ENCODE data around the gene PTPRK.

Gene PTPRK

DNA sequence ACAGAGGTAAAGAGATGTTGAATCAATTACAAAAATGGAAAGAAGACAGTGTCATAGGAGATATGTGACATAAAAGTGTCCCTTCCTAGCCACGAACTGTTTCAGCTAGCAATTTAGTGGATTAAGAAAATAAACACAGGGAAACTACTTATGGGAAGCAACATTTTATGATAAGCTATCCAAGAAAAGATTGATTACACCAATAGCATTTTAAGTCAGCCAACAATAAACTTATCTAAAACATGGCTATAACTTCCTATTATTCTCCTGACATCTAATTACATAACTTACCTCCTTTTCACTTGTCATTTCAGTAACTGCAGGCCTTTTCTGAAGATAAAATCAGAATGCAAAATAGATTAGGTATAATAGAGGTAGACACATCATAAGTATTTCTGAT lies 111.4 kb downstream of the PTPRK start:
- Histone ChIP-seq H3K79me1 (ENCODE audit: low read length) (peaks cover 5% of the 10 kb centered on the region), H3K56ac (ENCODE audit: low read length) (no peak overlapping the region), H3K27ac (ENCODE audit: low read depth, low read length) (no peak overlapping the region), H2BK120ac (ENCODE audit: low read depth, low read length) (no peak overlapping the region), H3K4ac (ENCODE audit: low read depth, low read length) (no peak overlapping the region), H2AK5ac (ENCODE audit: low read length) (no peak overlapping the region), H4K5ac (ENCODE audit: low read length) (no peak overlapping the region), H4K8ac (ENCODE audit: low read depth, low read length) (no peak overlapping the region), H3K4me3 (ENCODE audit: low read length) (no peak overlapping the region), H3K27me3 (ENCODE audit: insufficient read depth, low read length, poor library complexity) (no peaks in the 10 kb centered on the region), H3K9ac (ENCODE audit: low read length) (no peak overlapping the region), H3K23ac (ENCODE audit: low read length) (no peak overlapping the region), H3K18ac (ENCODE audit: low read length) (no peak overlapping the region), H3K4me1 (ENCODE audit: control insufficient read depth, low read depth, low read length) (no peaks in the 10 kb centered on the region), H2BK15ac (replicated peaks; ENCODE audit: low read depth) (no peak overlapping the region), H2BK5ac (ENCODE audit: low read length) (no peak overlapping the region), H3K4me2 (ENCODE audit: low read length) (no peak overlapping the region), H3K79me2 (ENCODE audit: control insufficient read depth, insufficient read depth, low read length) (no peaks in the 10 kb centered on the region), H3K36me3 (ENCODE audit: control insufficient read depth, insufficient read depth, low read length) (no peaks in the 10 kb centered on the region)
- no peak for DNase-seq
- no CpG with 5 or more reads among the region's 1 CpG for WGBS (ENCODE audit: extremely low coverage, insufficient coverage, low lambda C conversion rate)

GRCh38 chr6:128406453-128406852 lies 113.9 kb downstream of the PTPRK start:
- Histone ChIP-seq H2BK15ac (replicated peaks; ENCODE audit: low read depth) (no peak overlapping the region), H2BK5ac (ENCODE audit: low read length) (no peak overlapping the region), H3K4me2 (ENCODE audit: low read length) (no peak overlapping the region), H3K9ac (ENCODE audit: low read length) (no peak overlapping the region), H3K23ac (ENCODE audit: low read length) (no peak overlapping the region), H2AK5ac (ENCODE audit: low read length) (no peak overlapping the region), H3K79me1 (ENCODE audit: low read length) (no peaks in the 10 kb centered on the region), H3K27me3 (ENCODE audit: insufficient read depth, low read length, poor library complexity) (no peaks in the 10 kb centered on the region), H3K4me3 (ENCODE audit: low read length) (no peak overlapping the region), H3K4me1 (ENCODE audit: control insufficient read depth, low read depth, low read length) (no peaks in the 10 kb centered on the region), H2BK120ac (ENCODE audit: low read depth, low read length) (no peak overlapping the region), H3K36me3 (ENCODE audit: control insufficient read depth, insufficient read depth, low read length) (no peaks in the 10 kb centered on the region), H3K18ac (ENCODE audit: low read length) (no peak overlapping the region), H3K4ac (ENCODE audit: low read depth, low read length) (no peak overlapping the region), H3K27ac (ENCODE audit: low read depth, low read length) (no peak overlapping the region), H3K79me2 (ENCODE audit: control insufficient read depth, insufficient read depth, low read length) (no peaks in the 10 kb centered on the region), H4K5ac (ENCODE audit: low read length) (no peak overlapping the region), H3K56ac (ENCODE audit: low read length) (no peak overlapping the region), H4K8ac (ENCODE audit: low read depth, low read length) (no peak overlapping the region)
- no CpG with 5 or more reads among the region's 1 CpG for WGBS (ENCODE audit: extremely low coverage, insufficient coverage, low lambda C conversion rate)
- no peak for DNase-seq

GRCh38 chr6:128403618-128404444 lies 116.6 kb downstream of the PTPRK start:
- Histone ChIP-seq H3K18ac (ENCODE audit: low read length) (no peak overlapping the region), H3K27ac (ENCODE audit: low read depth, low read length) (no peak overlapping the region), H3K79me1 (ENCODE audit: low read length) (no peaks in the 10 kb centered on the region), H2BK5ac (ENCODE audit: low read length) (no peak overlapping the region), H3K36me3 (ENCODE audit: control insufficient read depth, insufficient read depth, low read length) (no peaks in the 10 kb centered on the region), H3K56ac (ENCODE audit: low read length) (no peak overlapping the region), H4K8ac (ENCODE audit: low read depth, low read length) (no peak overlapping the region), H4K5ac (ENCODE audit: low read length) (no peak overlapping the region), H3K4ac (ENCODE audit: low read depth, low read length) (no peak overlapping the region), H3K4me3 (ENCODE audit: low read length) (no peak overlapping the region), H3K79me2 (ENCODE audit: control insufficient read depth, insufficient read depth, low read length) (no peaks in the 10 kb centered on the region), H3K23ac (ENCODE audit: low read length) (no peak overlapping the region), H2AK5ac (ENCODE audit: low read length) (no peak overlapping the region), H3K9ac (ENCODE audit: low read length) (no peak overlapping the region), H2BK120ac (ENCODE audit: low read depth, low read length) (no peak overlapping the region), H3K4me2 (ENCODE audit: low read length) (no peak overlapping the region), H3K27me3 (ENCODE audit: insufficient read depth, low read length, poor library complexity) (no peaks in the 10 kb centered on the region), H3K4me1 (ENCODE audit: control insufficient read depth, low read depth, low read length) (no peaks in the 10 kb centered on the region), H2BK15ac (replicated peaks; ENCODE audit: low read depth) (no peak overlapping the region)
- no peak for DNase-seq
- WGBS (ENCODE audit: extremely low coverage, insufficient coverage, low lambda C conversion rate) = no CpG with 5 or more reads among the region's 4 CpGs

GRCh38 chr6:128400875-128401274 lies 119.5 kb downstream of the PTPRK start:
- no peak overlapping the region for H2BK120ac ChIP-seq (ENCODE audit: low read depth, low read length)
- H3K4me2 ChIP-seq (ENCODE audit: low read length) = no peak overlapping the region
- H3K18ac ChIP-seq (ENCODE audit: low read length) = no peak overlapping the region
- H3K23ac ChIP-seq (ENCODE audit: low read length) = no peak overlapping the region
- no peak overlapping the region for H3K56ac ChIP-seq (ENCODE audit: low read length)
- no peaks in the 10 kb centered on the region for H3K79me1 ChIP-seq (ENCODE audit: low read length)
- H2BK5ac ChIP-seq (ENCODE audit: low read length) = no peak overlapping the region
- H4K5ac ChIP-seq (ENCODE audit: low read length) = no peak overlapping the region
- H3K4me1 ChIP-seq (ENCODE audit: control insufficient read depth, low read depth, low read length) = no peaks in the 10 kb centered on the region
- H3K27me3 ChIP-seq (ENCODE audit: insufficient read depth, low read length, poor library complexity) = no peaks in the 10 kb centered on the region
- H3K9ac ChIP-seq (ENCODE audit: low read length) = no peak overlapping the region
- H3K36me3 ChIP-seq (ENCODE audit: control insufficient read depth, insufficient read depth, low read length) = no peaks in the 10 kb centered on the region
- no CpG with 5 or more reads among the region's 4 CpGs for WGBS (ENCODE audit: extremely low coverage, insufficient coverage, low lambda C conversion rate)
- no peak overlapping the region for H3K4me3 ChIP-seq (ENCODE audit: low read length)
- H3K79me2 ChIP-seq (ENCODE audit: control insufficient read depth, insufficient read depth, low read length) = no peaks in the 10 kb centered on the region
- H3K27ac ChIP-seq (ENCODE audit: low read depth, low read length) = no peak overlapping the region
- H4K8ac ChIP-seq (ENCODE audit: low read depth, low read length) = no peak overlapping the region
- H3K4ac ChIP-seq (ENCODE audit: low read depth, low read length) = no peak overlapping the region
- H2AK5ac ChIP-seq (ENCODE audit: low read length) = no peak overlapping the region
- DNase-seq = no peak
- no peak overlapping the region for H2BK15ac ChIP-seq (replicated peaks; ENCODE audit: low read depth)

- Histone ChIP-seq H2BK5ac (ENCODE audit: low read length) (no peak overlapping the region), H3K4me2 (ENCODE audit: low read length) (no peak overlapping the region), H4K8ac (ENCODE audit: low read depth, low read length) (no peak overlapping the region), H3K4me1 (ENCODE audit: control insufficient read depth, low read depth, low read length) (no peaks in the 10 kb centered on the region), H3K9ac (ENCODE audit: low read length) (no peak overlapping the region), H3K18ac (ENCODE audit: low read length) (no peak overlapping the region), H2AK5ac (ENCODE audit: low read length) (no peak overlapping the region), H3K23ac (ENCODE audit: low read length) (no peak overlapping the region), H3K27ac (ENCODE audit: low read depth, low read length) (no peak overlapping the region), H4K5ac (ENCODE audit: low read length) (no peak overlapping the region), H3K56ac (ENCODE audit: low read length) (no peak overlapping the region), H3K4ac (ENCODE audit: low read depth, low read length) (no peak overlapping the region), H2BK15ac (replicated peaks; ENCODE audit: low read depth) (no peak overlapping the region), H3K27me3 (ENCODE audit: insufficient read depth, low read length, poor library complexity) (no peaks in the 10 kb centered on the region), H3K36me3 (ENCODE audit: control insufficient read depth, insufficient read depth, low read length) (no peaks in the 10 kb centered on the region), H2BK120ac (ENCODE audit: low read depth, low read length) (no peak overlapping the region), H3K4me3 (ENCODE audit: low read length) (no peak overlapping the region), H3K79me2 (ENCODE audit: control insufficient read depth, insufficient read depth, low read length) (no peaks in the 10 kb centered on the region), H3K79me1 (ENCODE audit: low read length) (no peaks in the 10 kb centered on the region)
- no CpG with 5 or more reads among the region's 9 CpGs for WGBS (ENCODE audit: extremely low coverage, insufficient coverage, low lambda C conversion rate)
- no peak for DNase-seq
Observed at GRCh38 chr6:128397996-128398395, 122.4 kb downstream of the PTPRK start.

- H3K23ac ChIP-seq (ENCODE audit: low read length) = no peak overlapping the region
Observed at GRCh38 chr6:128395596-128395995, 124.8 kb downstream of the PTPRK start.

More at GRCh38 chr6:128395596-128395995, 124.8 kb downstream of the PTPRK start:
- no peak overlapping the region for H3K4me2 ChIP-seq (ENCODE audit: low read length)
- no peak overlapping the region for H3K27ac ChIP-seq (ENCODE audit: low read depth, low read length)
- no peak for DNase-seq
- H3K4ac ChIP-seq (ENCODE audit: low read depth, low read length) = no peak overlapping the region
- no peak overlapping the region for H2BK120ac ChIP-seq (ENCODE audit: low read depth, low read length)
- H2BK15ac ChIP-seq (replicated peaks; ENCODE audit: low read depth) = no peak overlapping the region
- H3K4me1 ChIP-seq (ENCODE audit: control insufficient read depth, low read depth, low read length) = no peaks in the 10 kb centered on the region
- no peaks in the 10 kb centered on the region for H3K27me3 ChIP-seq (ENCODE audit: insufficient read depth, low read length, poor library complexity)
- no peak overlapping the region for H3K9ac ChIP-seq (ENCODE audit: low read length)
- H3K18ac ChIP-seq (ENCODE audit: low read length) = no peak overlapping the region
- H2BK5ac ChIP-seq (ENCODE audit: low read length) = no peak overlapping the region
- H4K8ac ChIP-seq (ENCODE audit: low read depth, low read length) = no peak overlapping the region
- H2AK5ac ChIP-seq (ENCODE audit: low read length) = no peak overlapping the region
- H3K36me3 ChIP-seq (ENCODE audit: control insufficient read depth, insufficient read depth, low read length) = no peaks in the 10 kb centered on the region
- no peak overlapping the region for H4K5ac ChIP-seq (ENCODE audit: low read length)
- 100% methylated on average over 1 of the region's 3 CpGs for WGBS (ENCODE audit: extremely low coverage, insufficient coverage, low lambda C conversion rate)
- no peaks in the 10 kb centered on the region for H3K79me2 ChIP-seq (ENCODE audit: control insufficient read depth, insufficient read depth, low read length)
- H3K79me1 ChIP-seq (ENCODE audit: low read length) = no peaks in the 10 kb centered on the region
- H3K4me3 ChIP-seq (ENCODE audit: low read length) = no peak overlapping the region
- no peak overlapping the region for H3K56ac ChIP-seq (ENCODE audit: low read length)

Data from mesendoderm (in vitro differentiated cells).